ENCODE results near the gene BTN1A1.

BTN1A1 gene

DNA sequence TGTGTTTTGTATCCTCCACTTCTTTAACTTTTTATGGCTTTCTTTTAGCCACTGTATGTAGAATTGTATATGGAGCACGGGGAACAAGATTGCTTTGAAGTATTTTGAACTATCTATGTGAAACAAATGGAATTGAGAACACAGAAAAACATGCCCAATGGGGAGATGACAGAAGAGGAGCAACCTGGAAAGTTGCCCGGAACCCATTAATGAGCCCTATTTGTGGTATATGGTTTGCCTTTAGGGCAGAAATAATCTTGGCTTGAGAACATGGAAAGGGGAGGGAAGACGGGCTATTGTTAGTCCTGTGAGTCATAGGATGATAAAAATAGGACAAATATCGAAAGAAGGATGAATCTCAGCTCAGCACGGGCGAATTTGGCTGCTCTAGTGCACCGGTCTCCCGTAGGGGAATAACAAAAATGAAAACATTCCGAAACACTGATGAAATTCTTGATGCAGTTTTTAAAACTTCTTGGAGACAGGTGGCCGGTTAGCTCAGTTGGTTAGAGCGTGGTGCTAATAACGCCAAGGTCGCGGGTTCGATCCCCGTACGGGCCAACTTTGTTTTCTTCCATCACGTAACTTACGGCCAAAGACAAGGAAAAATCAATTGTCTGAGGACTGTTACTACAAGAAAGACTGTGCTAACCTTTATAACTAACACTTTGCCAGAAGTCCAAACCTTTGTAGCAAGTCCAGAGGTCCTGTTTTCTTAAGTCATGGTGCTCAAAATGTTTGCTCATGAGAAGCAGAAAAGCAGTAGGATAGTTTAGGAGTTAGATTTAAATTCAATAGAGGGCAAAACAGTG lies 53.7 kb downstream of the BTN1A1 start:
- peak overlapping the region; percentile 95 for H3K4me3 ChIP-seq (ENCODE audit: low read length)
- DNase-seq (ENCODE audit: low read depth, low spot score), result peak; percentile 88

DNA sequence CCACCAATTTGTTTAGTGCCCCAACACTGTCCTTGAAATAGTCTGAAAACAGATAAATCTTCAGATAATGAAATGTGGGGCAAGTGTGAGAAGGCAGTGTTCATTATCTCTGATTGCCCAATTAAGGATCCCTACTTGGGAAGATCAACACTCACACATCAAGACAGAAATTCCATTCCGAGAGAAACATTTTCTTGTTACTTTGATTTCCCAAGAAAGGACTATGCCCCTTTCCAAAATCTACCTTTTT lies 54.3 kb downstream of the BTN1A1 start:
- H3K4me3 ChIP-seq (ENCODE audit: low read length), result peak overlapping the region; percentile 95
- no peak for DNase-seq (ENCODE audit: low read depth, low spot score)

DNA sequence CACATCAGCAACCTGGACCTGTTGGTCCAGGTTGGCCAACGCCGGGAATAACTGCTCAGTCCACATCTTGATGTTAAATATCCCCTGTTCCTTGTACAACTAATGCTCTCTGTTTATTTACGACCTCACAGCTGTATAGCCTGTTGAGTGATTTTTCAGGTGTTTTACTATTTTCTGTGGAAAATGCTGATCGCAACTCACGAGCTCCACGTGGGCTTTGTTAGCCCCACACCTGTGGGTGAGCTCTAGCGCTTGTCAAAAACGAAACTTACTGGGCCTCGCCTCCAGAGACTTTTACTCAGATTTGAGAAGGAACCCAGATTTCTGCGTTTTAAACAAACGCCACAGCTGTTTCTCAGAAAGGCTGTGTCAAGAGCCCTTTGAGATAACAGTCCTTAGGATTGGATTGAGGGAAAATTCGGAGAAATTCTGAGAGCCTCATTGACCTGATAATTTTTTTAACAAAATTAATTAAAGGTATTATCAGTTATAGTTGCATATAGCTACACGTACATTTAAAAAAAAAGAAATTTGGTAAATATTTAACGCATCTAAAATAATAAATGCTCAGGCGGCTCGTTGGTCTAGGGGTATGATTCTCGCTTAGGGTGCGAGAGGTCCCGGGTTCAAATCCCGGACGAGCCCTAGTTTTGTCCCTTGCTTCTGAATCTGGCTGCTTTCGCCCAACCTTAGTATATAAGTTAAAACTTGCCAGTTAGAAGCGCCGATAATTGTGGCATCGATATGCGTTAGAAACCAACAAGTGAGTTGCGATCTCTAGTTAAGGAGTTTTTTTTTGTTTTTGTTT lies 54.8 kb downstream of the BTN1A1 start:
- H3K4me3 ChIP-seq (ENCODE audit: low read length), result peak overlapping the region; percentile 95
- DNase-seq (ENCODE audit: low read depth, low spot score), result peak; percentile 73

DNA sequence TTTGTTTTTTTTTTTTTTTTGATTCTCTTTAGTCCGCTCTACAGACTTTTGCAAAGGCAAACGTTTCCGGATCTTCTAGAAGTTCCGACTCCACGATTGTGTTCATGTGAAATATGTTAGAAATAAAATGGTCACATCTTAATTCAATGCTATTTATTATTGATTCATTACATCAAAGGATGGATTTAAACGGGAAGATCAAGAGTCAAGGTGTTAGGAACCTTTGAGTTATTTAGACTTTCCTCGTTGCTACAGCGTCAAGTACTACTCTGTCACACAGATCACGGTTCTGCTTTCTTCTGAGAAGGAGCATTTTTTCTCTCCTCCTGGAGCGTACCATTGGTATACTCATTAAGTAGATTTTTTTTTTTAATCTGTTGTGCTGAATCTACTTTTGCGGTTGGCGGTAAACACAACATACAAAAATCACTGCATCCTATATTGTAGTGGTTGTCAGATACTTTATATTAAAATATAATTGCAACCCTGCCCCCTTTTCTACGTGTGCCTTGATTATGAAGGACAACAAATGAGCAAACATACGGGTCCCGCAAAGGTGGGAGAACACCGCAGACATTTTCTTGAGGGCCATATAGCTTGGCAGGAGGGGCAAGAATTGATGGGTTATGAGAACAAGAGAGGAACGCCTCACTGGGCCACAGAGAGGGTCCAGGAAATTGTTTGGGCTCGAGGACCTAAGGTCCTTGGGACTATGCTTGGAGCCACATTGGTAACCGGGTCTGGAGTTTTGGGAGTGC lies 55.6 kb downstream of the BTN1A1 start:
- H3K4me3 ChIP-seq (ENCODE audit: low read length), result peak overlapping the region; percentile 95
- no peak for DNase-seq (ENCODE audit: low read depth, low spot score)

DNA sequence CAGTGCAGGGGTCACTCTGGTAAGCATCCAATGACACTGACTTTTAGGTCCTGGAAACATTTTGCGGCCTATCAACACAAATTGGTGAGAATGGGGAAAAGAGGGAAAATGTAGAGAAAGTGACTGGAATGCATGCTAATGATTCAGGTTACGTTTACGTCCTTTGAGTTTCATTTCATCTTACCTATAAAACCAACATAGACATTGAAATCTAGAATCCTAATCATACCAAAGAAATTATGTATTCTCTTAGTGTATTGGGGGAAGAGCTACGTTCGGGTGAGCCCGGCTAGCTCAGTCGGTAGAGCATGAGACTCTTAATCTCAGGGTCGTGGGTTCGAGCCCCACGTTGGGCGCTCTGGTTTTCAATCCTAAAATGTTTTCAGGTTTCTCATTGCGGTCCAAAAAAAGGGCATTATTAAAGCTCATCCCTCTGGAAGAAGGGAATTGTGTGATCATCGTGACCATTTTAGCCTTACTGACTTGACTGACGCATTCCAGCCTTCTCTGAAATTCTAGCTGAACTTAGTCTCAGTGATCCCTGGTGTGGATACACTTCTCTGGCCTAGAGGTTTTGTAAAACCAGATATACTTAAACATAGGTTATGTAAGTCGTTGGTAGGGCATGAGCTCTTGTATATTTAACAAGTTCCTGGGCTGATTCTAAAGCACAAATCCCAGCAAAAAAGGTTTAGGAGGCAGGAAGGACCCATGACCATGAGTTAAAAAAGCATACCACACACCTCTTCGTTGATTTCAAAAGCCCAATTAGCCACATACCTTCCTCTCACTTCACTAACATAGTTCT lies 56.4 kb downstream of the BTN1A1 start:
- H3K4me3 ChIP-seq (ENCODE audit: low read length), result no peak overlapping the region
- peak; percentile 70 for DNase-seq (ENCODE audit: low read depth, low spot score)
